Thymus (tissue), 14 donors: ENCODE data around the gene NFU1. TPM values are rescaled to one million over a fixed set of nuclear protein-coding genes. Genes with fewer than 3 reads are reported as not detected.
A peak's percentile ranks its signal among the peaks of the same experiment; 100 is the strongest.

Experiments
- DNase-seq, 9 donors: peaks; one replicate each; pipeline ENCODE4 v3.0.0-alpha.2; 2013; ENCODE audit warnings: low spot score in 9 of 9, low read depth in 6 of 9, missing footprints in 1 of 9
- H3K27ac ChIP-seq, 2 donors: one replicate each; pipeline ENCODE4 v1.5.1; 2013; ENCODE audit warnings: control low read depth in 1 of 2, low read depth in 1 of 2, low read length in 1 of 2, mild to moderate bottlenecking in 1 of 2, moderate library complexity in 1 of 2
- H3K27me3 ChIP-seq, 2 donors: one replicate each; pipeline ENCODE4 v1.5.1; 2013; ENCODE audit warnings: low read length in 1 of 2; ENCODE audit not compliant: control insufficient read depth in 2 of 2, insufficient read depth in 1 of 2
- H3K36me3 ChIP-seq, 2 donors: one replicate each; pipeline ENCODE4 v1.5.1; 2013; ENCODE audit warnings: low read length in 1 of 2, mild to moderate bottlenecking in 1 of 2, moderate library complexity in 1 of 2; ENCODE audit not compliant: control insufficient read depth in 2 of 2, insufficient read depth in 2 of 2
- H3K4me1 ChIP-seq, 2 donors: one replicate each; pipeline ENCODE4 v1.5.1; 2013; ENCODE audit warnings: low read length in 2 of 2; ENCODE audit not compliant: control insufficient read depth in 2 of 2, insufficient read depth in 2 of 2
- H3K4me3 ChIP-seq, 2 donors: one replicate each; pipeline ENCODE4 v1.5.1; 2013; ENCODE audit warnings: low read length in 2 of 2, control low read depth in 1 of 2, mild to moderate bottlenecking in 1 of 2
- H3K9me3 ChIP-seq, 2 donors: one replicate each; pipeline ENCODE4 v1.5.1; 2013; ENCODE audit warnings: low read length in 1 of 2, mild to moderate bottlenecking in 1 of 2; ENCODE audit not compliant: control insufficient read depth in 2 of 2, insufficient read depth in 1 of 2
- WGBS: extraction: QIAGEN DNeasy Blood & Tissue Kit; methylation state at CpG from one replicate; pipeline ENCODE4 v1.1.7; 2013; 5-methylcytosine and 5-hydroxymethylcytosine counted together
- long read RNA-seq, 10 donors: transcript quantifications; one replicate each; lab custom pipeline, GENCODE V29; 2026
- polyA plus RNA-seq: library from polyadenylated mRNA; stranded (reverse); fragments of 200-250 nt; gene quantifications from one replicate; pipeline ENCODE4 v1.2.3, GENCODE V29; 2013
- total RNA-seq: library from RNA; stranded (reverse); fragments of 120-200 nt; gene quantifications from one replicate; pipeline ENCODE4 v1.2.4, GENCODE V29; 2013
- donor health status: healthy.

The NFU1 gene
- total RNA-seq (42.8 TPM), polyA plus RNA-seq (77.2 TPM)
- long read RNA-seq, donor 1, partial matches to known transcripts, result 0 of 2 reads
- long read RNA-seq, donor 1, other reads (novel, unspliced or antisense), result 0 of 2 reads
- long read RNA-seq, donor 2, transcript NFU1-203 (8 exons, 1,467 nt), result major isoform, 28 of 29 reads
- long read RNA-seq, donor 2, partial matches to known transcripts, result 0 of 29 reads
- long read RNA-seq, donor 2, other reads (novel, unspliced or antisense), result 0 of 29 reads
- long read RNA-seq, donor 3, transcript NFU1-203 (8 exons, 1,467 nt), result major isoform, 21 of 28 reads
- long read RNA-seq, donor 3, partial matches to known transcripts, result 6 of 28 reads
- long read RNA-seq, donor 3, other reads (novel, unspliced or antisense), result 0 of 28 reads
- long read RNA-seq, donor 4, transcript NFU1-203 (8 exons, 1,467 nt), result major isoform, 8 of 9 reads
- long read RNA-seq, donor 4, partial matches to known transcripts, result 0 of 9 reads
- long read RNA-seq, donor 4, other reads (novel, unspliced or antisense), result 0 of 9 reads
- long read RNA-seq, donor 5, transcript NFU1-203 (8 exons, 1,467 nt), result major isoform, 41 of 48 reads
- long read RNA-seq, donor 5, partial matches to known transcripts, result 5 of 48 reads
- long read RNA-seq, donor 5, other reads (novel, unspliced or antisense), result 0 of 48 reads
- long read RNA-seq, donor 6, transcript NFU1-203 (8 exons, 1,467 nt), result major isoform, 14 of 14 reads
- long read RNA-seq, donor 6, partial matches to known transcripts, result 0 of 14 reads
- long read RNA-seq, donor 6, other reads (novel, unspliced or antisense), result 0 of 14 reads
- long read RNA-seq, donor 7, transcript NFU1-203 (8 exons, 1,467 nt), result major isoform, 5 of 7 reads
- long read RNA-seq, donor 7, partial matches to known transcripts, result 0 of 7 reads
- long read RNA-seq, donor 7, other reads (novel, unspliced or antisense), result 0 of 7 reads
- long read RNA-seq, donor 8, transcript NFU1-203 (8 exons, 1,467 nt), result major isoform, 8 of 8 reads
- long read RNA-seq, donor 8, partial matches to known transcripts, result 0 of 8 reads
- long read RNA-seq, donor 8, other reads (novel, unspliced or antisense), result 0 of 8 reads
- long read RNA-seq, donor 9, transcript NFU1-203 (8 exons, 1,467 nt), result major isoform, 11 of 11 reads
- long read RNA-seq, donor 9, partial matches to known transcripts, result 0 of 11 reads
- long read RNA-seq, donor 9, other reads (novel, unspliced or antisense), result 0 of 11 reads
- long read RNA-seq, donor 10, transcript NFU1-203 (8 exons, 1,467 nt), result major isoform, 14 of 14 reads
- long read RNA-seq, donor 10, partial matches to known transcripts, result 0 of 14 reads
- long read RNA-seq, donor 10, other reads (novel, unspliced or antisense), result 0 of 14 reads

DNA sequence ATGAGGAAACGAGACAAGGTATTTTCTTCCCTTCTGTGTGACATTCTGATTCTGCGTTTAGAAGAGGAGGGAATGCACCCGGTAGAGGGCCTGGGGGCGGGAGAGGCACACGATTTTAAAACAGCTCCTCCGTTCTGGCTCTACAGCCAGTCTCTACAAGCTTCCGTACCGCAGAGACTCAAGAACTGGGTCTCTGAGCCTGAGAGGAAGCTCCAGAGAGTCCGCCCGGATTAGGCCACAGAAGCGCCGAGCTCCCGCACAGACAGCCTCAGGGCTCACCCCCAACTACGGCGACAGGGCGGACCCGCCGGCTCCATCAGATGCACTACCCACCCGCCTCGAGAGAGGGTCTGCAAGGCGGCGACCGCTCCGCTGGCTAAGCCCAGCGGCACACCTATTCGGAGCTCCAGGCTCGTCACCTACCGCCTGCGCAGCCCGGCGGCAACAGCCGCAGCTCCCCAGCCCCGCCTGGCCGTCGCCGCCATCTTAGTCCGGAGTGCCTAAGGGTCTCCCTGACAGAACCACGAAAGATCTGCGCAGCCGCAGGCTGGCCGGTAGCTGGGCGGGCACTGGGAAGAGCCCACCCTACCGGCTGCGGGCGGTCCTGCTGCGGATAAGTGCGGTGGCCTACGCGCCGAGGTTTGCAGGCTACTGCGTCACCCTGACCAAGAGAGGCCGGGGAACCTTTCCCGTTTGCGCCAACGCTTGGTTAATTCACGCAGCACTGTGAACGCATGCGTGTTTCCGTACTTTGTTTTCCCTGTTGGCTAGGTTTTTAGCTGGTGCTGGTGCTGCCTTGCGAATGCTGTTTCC, at the start of gene NFU1:
TSS of gene NFU1 (minus strand) at position 498 of the 813 bp plus-strand sequence. CDS start at position 485, 13 bp downstream.
- Histone ChIP-seq H3K27ac (peak within 1 kb of the TSS; percentile 88 to 93), H3K9me3 (no peaks in the 10 kb centered on the region), H3K4me3 (peak within 1 kb of the TSS; percentile 65 to 73), H3K27me3 (no peaks in the 10 kb centered on the region), H3K36me3 (no peaks in the 10 kb centered on the region), H3K4me1 (peaks cover 4 to 9% of the 10 kb centered on the region in 2 donors)
- peak; percentile 41 to 87 (median 69) for DNase-seq
- WGBS, result 2% methylated on average over 60 of the region's 60 CpGs

DNA sequence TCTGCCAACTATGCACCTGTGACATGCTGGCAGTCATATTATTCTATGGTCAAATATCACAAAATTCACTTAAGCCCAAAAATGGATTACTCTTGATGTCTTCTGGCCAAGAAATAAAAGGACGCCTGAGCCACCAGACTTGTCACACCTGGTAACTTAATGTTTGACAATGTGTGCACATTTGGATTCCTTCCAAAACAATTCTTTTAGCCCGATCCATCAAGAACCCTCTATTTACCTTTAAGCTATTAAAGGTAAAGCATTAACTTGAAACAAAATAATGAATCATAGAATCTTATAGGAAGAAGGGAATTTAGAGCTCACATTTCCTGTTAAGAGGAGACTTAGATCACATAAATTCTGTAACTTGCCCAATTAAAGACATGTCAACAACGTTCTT, 46.5 kb upstream of the NFU1 start:
- Histone ChIP-seq H3K27me3 (no peaks in the 10 kb centered on the region), H3K4me3 (no peak overlapping the region), H3K27ac (no peak overlapping the region), H3K9me3 (no peaks in the 10 kb centered on the region), H3K36me3 (peaks cover 8 to 26% of the 10 kb centered on the region in 2 donors), H3K4me1 (no peaks in the 10 kb centered on the region)
- 92% methylated on average over 3 of the region's 3 CpGs for WGBS
- DNase-seq, result no peak

DNA sequence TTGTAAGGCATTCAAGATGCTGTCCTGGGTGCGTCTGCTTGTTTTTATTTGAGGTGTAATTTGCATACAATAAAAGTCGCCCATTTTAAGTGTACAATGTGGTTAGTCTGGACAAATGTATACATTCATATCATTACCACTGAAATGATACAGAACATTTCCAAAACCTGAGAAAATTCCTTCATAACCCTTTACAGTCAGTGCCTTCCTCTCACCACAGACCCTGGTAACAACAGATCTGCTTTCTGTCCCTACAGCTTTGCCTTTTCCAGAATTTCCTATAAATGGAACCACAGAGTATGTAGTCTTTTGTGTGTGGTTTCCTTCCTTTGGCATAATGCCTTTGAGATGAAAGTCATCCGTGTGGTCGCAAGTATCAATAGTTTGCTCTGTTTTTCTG, 45.8 kb upstream of the NFU1 start:
- Histone ChIP-seq H3K9me3 (no peaks in the 10 kb centered on the region), H3K36me3 (peaks cover 7 to 25% of the 10 kb centered on the region in 2 donors), H3K4me1 (no peaks in the 10 kb centered on the region), H3K27ac (no peak overlapping the region), H3K4me3 (no peak overlapping the region), H3K27me3 (no peaks in the 10 kb centered on the region)
- WGBS, result 95% methylated on average over 4 of the region's 4 CpGs
- DNase-seq, result no peak

DNA sequence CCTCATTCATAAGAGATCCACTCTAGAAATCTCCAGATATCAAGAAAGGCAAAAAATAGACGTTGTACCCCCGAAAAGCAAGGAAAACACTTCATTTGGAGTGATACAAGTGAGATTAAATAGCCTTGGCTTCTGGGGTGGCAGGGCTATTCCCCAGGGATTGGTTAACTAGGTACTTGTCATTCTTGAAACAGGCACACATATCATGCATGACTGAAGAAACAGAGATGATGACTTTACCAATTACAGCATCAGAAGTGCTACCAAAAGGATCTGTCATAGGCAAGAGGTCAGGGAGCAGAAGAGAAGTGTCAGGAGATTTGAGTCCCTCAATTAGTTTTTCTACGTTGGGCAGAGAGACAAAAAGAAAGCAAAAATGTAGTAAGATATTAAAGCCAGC, 45.2 kb upstream of the NFU1 start:
- Histone ChIP-seq H3K27me3 (no peaks in the 10 kb centered on the region), H3K27ac (no peak overlapping the region), H3K4me1 (no peaks in the 10 kb centered on the region), H3K9me3 (no peaks in the 10 kb centered on the region), H3K36me3 (peaks cover 5 to 25% of the 10 kb centered on the region in 2 donors), H3K4me3 (no peak overlapping the region)
- 96% methylated on average over 3 of the region's 3 CpGs for WGBS
- DNase-seq, result no peak

DNA sequence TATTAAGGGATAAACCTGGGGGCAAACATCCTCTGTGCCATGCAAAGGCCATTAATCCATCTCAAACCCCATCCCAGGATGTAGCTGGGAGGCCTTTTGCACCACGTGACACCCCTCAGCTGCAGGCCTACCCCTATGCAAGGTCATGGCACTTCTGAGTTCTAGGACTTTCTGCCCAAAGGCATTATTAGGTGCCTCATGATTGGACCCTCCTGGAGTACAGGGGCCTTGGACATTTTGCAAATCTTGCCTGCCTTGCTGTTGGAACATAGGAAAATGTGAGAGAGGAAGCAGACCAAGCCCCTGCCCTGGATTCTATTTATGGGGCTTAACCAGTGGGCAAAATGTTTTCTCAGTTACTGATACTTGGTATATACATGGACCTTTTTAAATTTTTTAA, 44.2 kb upstream of the NFU1 start:
- 100% methylated on average over 1 of the region's 1 CpG for WGBS
- Histone ChIP-seq H3K9me3 (no peaks in the 10 kb centered on the region), H3K27ac (no peak overlapping the region), H3K36me3 (peaks cover 5 to 23% of the 10 kb centered on the region in 2 donors), H3K4me1 (no peaks in the 10 kb centered on the region), H3K4me3 (no peak overlapping the region), H3K27me3 (no peaks in the 10 kb centered on the region)
- no peak for DNase-seq

DNA sequence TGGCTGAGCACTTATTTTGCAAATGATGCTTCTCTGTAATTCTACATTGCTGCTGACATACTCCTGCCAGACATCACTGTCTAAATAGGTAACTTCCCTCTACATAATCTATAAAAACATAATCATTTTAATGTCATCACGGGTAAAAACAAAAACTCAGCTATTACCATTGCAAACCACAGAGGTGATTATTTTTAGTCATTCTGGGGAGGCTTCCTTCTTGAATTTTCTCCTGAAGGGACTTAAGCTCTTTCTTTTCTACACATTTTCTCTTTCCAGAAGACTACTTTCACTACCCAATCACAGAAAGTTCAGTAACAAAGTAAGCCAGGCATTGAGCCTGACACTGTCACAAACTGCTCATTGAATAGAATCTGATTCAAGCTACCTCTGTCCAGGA, 40.4 kb upstream of the NFU1 start:
- no peak for DNase-seq
- Histone ChIP-seq H3K36me3 (peaks cover 0 to 23% of the 10 kb centered on the region in 2 donors), H3K9me3 (no peaks in the 10 kb centered on the region), H3K27ac (no peak overlapping the region), H3K4me3 (no peak overlapping the region), H3K4me1 (no peaks in the 10 kb centered on the region), H3K27me3 (no peaks in the 10 kb centered on the region)
- WGBS, result 72% methylated on average over 1 of the region's 1 CpG

DNA sequence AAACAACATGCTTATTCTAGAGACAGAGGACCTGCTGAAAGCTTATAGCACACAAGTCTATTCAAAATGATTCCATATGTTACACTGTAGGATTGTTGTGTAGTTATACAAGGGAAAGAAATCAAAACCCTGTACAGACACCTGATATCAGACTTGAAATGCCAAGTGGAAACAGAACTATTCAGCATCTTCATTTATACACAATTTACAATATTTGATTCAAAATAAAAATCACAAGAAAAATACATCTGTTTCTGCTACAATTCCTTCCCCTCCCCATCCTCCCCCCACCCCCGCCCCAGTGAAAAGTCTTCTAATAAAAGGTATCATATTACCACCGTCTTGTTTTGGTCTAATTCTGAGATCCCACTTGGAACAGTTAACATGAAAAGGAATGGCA, 37.5 kb upstream of the NFU1 start:
- WGBS, result 98% methylated on average over 2 of the region's 2 CpGs
- no peak overlapping the region for H3K27ac ChIP-seq
- no peaks in the 10 kb centered on the region for H3K9me3 ChIP-seq
- peaks cover 0 to 8% of the 10 kb centered on the region in 2 donors for H3K36me3 ChIP-seq
- H3K27me3 ChIP-seq, result no peaks in the 10 kb centered on the region
- DNase-seq, result no peak
- H3K4me3 ChIP-seq, result no peak overlapping the region
- H3K4me1 ChIP-seq, result no peaks in the 10 kb centered on the region

DNA sequence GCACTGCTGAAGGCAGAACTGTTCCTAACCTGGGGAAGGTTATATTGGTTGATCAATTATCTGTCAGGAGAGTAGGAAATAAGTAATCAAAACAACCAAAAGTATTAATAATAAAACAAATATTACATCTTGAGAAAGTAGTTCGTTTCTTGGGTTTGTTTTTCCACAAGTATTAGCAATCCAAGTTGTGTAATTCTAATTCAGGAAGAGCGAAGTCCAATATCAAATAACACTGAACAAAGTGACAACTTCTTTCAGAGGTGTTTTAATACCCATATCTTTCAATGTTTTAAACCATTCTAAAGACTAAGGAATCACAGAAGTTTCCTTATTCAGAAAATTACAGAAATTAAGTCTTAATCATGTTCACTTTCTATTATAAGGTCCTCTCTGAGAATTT, 34.6 kb upstream of the NFU1 start:
- Histone ChIP-seq H3K27me3 (no peaks in the 10 kb centered on the region), H3K27ac (no peak overlapping the region), H3K9me3 (no peaks in the 10 kb centered on the region), H3K4me3 (no peak overlapping the region), H3K4me1 (no peaks in the 10 kb centered on the region), H3K36me3 (peaks cover 0 to 5% of the 10 kb centered on the region in 2 donors)
- 96% methylated on average over 2 of the region's 2 CpGs for WGBS
- no peak for DNase-seq
